ENCODE data around the gene C22orf23.
"Not testable (repeated sequence)": the region's sequence is repeated elsewhere in the genome, so short reads cannot be mapped to it uniquely, and the experiment has no call there.

The C22orf23 gene

GRCh38 chr22:37982151-37982785 lies 28.9 kb upstream of the C22orf23 start:
- DNase-seq (ENCODE audit: low read depth), result no peak
- H3K4me3 ChIP-seq (ENCODE audit: low read length), result no peak overlapping the region
- no peak for TF ChIP-seq CTCF (conservative IDR thresholded peaks at IDR 0.05; ENCODE audit: low read length)

DNA sequence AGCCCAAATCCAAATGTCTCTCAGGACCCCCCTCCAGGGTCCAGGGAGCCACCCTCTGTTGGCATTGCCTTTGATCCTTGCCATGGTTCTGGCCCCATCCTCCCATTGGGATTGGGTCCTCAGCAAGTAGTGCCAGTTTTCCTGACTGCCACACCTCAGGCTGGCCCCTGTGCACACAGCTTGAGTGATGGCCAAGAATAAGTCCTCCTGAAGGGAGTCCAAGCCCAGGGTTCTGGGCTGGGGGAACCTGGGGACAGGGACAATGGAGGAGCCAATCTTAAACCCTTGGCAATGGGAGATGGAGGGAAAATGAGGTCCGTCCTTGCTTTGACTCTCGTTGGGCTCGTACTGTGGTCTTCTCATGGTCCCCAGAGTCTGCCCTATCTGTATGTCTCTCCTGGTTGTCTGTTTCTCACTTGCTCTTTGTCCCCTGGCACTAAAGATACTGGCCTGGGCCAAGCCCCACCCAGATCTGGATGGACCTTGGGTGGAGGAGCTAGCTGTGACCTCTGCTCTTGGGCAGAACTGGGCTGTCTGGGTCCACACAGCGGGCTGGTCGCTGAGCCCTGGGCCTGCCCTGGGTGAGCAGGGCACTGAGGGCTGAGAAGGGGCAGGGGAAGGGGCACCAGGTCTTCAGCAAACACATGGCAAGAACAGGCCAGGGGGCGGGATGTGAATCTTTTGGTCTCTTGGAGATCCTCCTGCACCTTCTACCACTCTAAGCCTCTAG lies 28.0 kb upstream of the C22orf23 start:
- no peak for DNase-seq (ENCODE audit: low read depth)
- no peak for TF ChIP-seq CTCF (conservative IDR thresholded peaks at IDR 0.05; ENCODE audit: low read length)
- H3K4me3 ChIP-seq (ENCODE audit: low read length), result no peak overlapping the region

DNA sequence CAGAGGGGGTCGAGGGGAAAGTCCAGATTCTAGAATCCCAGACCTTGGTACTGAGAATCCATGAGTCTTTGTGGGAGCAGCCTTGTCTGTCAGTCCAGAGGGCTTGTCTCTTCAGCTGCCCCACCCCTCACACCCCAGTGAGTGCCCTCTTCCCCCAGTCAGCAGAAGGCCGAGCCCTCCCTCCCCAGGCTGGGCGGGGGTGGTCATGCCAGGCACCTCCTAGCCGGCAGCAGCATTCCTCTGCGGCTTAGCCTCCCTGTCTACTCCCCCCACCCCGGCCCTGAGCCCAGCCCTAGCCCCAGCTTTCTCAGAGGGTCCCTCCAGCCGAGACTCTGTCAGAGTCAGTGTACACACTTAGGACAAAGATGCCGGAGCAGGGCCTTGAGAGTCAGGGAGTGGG lies 26.4 kb upstream of the C22orf23 start:
- no peak for TF ChIP-seq CTCF (conservative IDR thresholded peaks at IDR 0.05; ENCODE audit: low read length)
- DNase-seq (ENCODE audit: low read depth), result no peak

DNA sequence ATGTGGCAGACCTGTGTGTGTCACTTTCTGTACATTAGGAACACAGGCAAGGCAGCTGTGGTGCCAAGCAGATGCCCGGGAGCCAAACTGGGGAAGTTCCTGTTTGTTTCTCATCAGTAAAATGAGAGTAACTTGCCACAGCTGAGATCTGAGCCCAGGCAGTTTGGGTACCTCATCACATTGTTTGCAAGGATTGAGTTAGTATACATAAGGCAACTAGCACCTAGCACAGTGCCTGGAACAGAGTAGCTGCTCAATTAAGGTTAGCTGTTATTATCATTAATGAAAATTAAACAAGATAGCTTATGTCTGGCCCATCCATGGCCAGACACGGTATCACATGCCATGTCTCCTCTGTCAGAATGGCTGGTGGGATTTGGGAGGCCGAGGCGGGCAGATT lies 23.1 kb upstream of the C22orf23 start:
- no peak overlapping the region for H3K4me3 ChIP-seq (ENCODE audit: low read length)
- no peak for DNase-seq (ENCODE audit: low read depth)
- TF ChIP-seq CTCF (conservative IDR thresholded peaks at IDR 0.05; ENCODE audit: low read length), result no peak

More for the DNA sequence above, 26.4 kb upstream of the C22orf23 start:
- H3K4me3 ChIP-seq (ENCODE audit: low read length), result no peak overlapping the region

GRCh38 chr22:37976022-37976421 lies 22.6 kb upstream of the C22orf23 start:
- not testable (repeated sequence) for H3K4me3 ChIP-seq (ENCODE audit: low read length); DNase-seq (ENCODE audit: low read depth)

GRCh38 chr22:37975153-37975552 lies 21.8 kb upstream of the C22orf23 start:
- TF ChIP-seq CTCF (conservative IDR thresholded peaks at IDR 0.05; ENCODE audit: low read length), result no peak
- H3K4me3 ChIP-seq (ENCODE audit: low read length), result no peak overlapping the region
- no peak for DNase-seq (ENCODE audit: low read depth)

DNA sequence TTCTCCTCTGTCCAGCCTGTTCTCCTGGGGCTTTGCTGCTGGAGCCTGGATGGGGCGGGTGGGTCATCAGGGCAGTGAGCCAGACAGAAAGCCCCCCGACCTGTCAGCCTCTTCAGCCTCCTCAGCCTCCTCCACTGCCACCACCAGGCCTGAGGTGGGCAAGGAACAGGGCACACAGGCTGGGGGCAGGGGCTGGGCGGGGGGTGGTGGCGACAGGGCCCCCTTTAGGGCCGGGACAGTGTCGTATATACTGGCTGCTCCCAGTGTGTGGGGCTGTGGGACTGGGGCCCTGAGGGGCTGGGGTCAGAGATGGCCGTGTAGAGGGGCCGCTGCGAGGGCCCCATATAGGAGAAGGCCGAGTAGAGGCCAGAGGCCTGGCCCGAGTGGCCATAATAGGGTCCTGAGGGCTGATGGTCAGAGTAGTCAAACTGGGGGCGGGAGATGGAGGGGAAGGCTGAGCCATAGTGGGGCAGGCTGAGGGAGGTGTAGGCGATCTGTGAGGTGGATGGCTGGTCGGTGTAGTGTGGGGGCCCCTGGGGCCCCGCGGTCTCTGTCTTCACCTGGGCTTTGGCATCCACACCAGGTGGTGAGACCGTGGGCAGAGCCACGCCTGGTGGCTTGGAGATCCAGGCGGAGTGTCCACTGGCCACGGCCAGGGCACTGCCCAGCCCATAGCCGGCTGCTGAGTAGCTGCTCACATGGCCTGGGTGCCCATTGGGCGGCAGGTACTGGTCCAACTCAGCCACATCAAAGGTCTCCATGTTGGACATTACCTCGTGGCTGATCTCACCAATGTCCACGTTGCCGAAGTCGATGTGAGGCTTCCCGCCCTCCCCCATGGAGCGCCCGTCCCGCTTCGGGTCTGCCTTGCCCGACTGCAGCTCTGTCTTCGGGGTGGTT lies 20.1 kb upstream of the C22orf23 start:
- no peak overlapping the region for H3K4me3 ChIP-seq (ENCODE audit: low read length)
- TF ChIP-seq CTCF (conservative IDR thresholded peaks at IDR 0.05; ENCODE audit: low read length), result no peak
- DNase-seq (ENCODE audit: low read depth), result no peak
